Peyer's patch (tissue), 4 donors: Measurements from ENCODE around the gene FAM118A.
A peak's percentile ranks its signal among the peaks of the same experiment; 100 is the strongest.

Experiments
- POLR2A ChIP-seq, 2 donors: fragments of 450-650 bp; IDR thresholded peaks; one replicate each; pipeline ENCODE4 v1.5.1; 2017; ENCODE audit warnings: antibody characterized with exemption in 2 of 2, mild to moderate bottlenecking in 2 of 2, moderate library complexity in 2 of 2
- TF ChIP-seq, protein P1 (sequence below), 6 experiments: fragments of 450-650 bp in 4 of 6; fragments of 200-600 bp in 2 of 6; sonication (generic) in 1 of 6; IDR thresholded peaks; one replicate each; pipeline ENCODE4 v1.5.1; 2017 to 2019; ENCODE audit warnings: antibody characterized with exemption in 6 of 6, mild to moderate bottlenecking in 3 of 6, moderate library complexity in 1 of 6

DNA sequence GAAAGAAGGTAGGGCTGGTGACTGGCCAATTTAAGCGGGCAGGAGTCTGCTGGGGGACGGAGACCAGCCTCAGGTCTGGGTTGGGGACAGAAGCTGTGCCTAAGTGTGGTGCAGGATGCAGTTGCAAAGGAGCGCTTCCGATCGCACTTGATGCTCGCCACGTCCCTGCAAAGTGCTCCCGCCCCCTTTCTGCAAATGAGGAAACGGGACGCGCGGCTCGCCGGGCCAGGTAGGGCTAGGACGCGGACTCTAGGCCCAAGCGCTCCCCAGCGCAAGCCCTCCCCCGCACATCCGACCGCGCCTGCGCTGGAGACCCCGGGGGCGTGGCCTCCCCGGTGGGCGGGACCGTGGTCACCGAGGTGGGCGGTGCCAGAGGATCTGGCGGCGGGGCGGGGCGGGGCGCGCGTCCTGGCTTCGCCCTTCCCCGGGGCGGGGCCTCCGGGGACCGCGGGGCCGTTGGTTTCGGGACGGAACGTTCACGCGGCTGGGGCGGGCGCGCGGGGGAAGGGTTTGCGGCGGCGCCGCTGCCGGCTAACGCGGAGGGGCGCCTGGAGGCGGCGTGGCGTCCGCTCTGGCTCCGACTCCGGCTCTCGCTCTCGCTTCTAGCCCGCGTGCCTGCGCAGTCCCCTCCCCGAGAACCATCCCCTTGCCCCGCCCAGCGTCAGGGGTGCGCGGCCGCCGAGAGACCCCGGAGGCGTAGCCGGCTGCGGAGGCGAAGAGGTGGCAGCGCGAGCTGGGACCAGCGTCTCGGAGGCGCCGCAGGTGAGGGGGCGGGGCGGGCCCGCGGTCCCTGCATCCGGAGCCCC is at the start of gene FAM118A:
- TF ChIP-seq, protein P1, sequence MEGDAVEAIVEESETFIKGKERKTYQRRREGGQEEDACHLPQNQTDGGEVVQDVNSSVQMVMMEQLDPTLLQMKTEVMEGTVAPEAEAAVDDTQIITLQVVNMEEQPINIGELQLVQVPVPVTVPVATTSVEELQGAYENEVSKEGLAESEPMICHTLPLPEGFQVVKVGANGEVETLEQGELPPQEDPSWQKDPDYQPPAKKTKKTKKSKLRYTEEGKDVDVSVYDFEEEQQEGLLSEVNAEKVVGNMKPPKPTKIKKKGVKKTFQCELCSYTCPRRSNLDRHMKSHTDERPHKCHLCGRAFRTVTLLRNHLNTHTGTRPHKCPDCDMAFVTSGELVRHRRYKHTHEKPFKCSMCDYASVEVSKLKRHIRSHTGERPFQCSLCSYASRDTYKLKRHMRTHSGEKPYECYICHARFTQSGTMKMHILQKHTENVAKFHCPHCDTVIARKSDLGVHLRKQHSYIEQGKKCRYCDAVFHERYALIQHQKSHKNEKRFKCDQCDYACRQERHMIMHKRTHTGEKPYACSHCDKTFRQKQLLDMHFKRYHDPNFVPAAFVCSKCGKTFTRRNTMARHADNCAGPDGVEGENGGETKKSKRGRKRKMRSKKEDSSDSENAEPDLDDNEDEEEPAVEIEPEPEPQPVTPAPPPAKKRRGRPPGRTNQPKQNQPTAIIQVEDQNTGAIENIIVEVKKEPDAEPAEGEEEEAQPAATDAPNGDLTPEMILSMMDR (IDR thresholded peaks at IDR 0.05) = peak in 3 of 6 experiments; percentile 13 to 21 (median 17)
- TF ChIP-seq POLR2A (IDR thresholded peaks at IDR 0.05) = peak; percentile 58 to 81
